Muscle layer of duodenum (tissue), 2 donors: Measurements from ENCODE around the gene TTLL7.

Experiments used
- H3K27ac ChIP-seq: one replicate; pipeline ENCODE4 v1.7.0; 2013; ENCODE audit warnings: mild to moderate bottlenecking, low read length
- H3K27me3 ChIP-seq: one replicate; pipeline ENCODE4 v1.7.0; 2013; ENCODE audit warnings: low read depth, mild to moderate bottlenecking, control low read depth, low read length
- H3K36me3 ChIP-seq, 2 donors: one replicate each; pipeline ENCODE4 v1.7.0; 2013; ENCODE audit warnings: low read length in 2 of 2, control low read depth in 1 of 2, mild to moderate bottlenecking in 1 of 2; ENCODE audit not compliant: insufficient read depth in 2 of 2, control insufficient read depth in 1 of 2
- H3K4me1 ChIP-seq, 2 donors: one replicate each; pipeline ENCODE4 v1.7.0; 2013; ENCODE audit warnings: low read length in 2 of 2, mild to moderate bottlenecking in 2 of 2, control low read depth in 1 of 2, moderate library complexity in 1 of 2; ENCODE audit not compliant: insufficient read depth in 2 of 2, control insufficient read depth in 1 of 2
- H3K4me3 ChIP-seq, 2 donors: one replicate each; pipeline ENCODE4 v1.7.0; 2013; ENCODE audit warnings: low read length in 2 of 2, low read depth in 1 of 2, mild to moderate bottlenecking in 1 of 2
- H3K9me3 ChIP-seq, 2 donors: one replicate each; pipeline ENCODE4 v1.7.0; 2013; ENCODE audit warnings: low read length in 2 of 2, control low read depth in 1 of 2, mild to moderate bottlenecking in 1 of 2; ENCODE audit not compliant: control insufficient read depth in 1 of 2
- donor health status: healthy.

TTLL7 gene

GRCh38 chr1:83860490-83861221, 138.3 kb downstream of the TTLL7 start:
- Histone ChIP-seq H3K4me3 (peak overlapping the region; percentile 31 to 73), H3K27me3 (no peaks in the 10 kb centered on the region), H3K4me1 (no peaks in the 10 kb centered on the region), H3K27ac (no peak overlapping the region), H3K36me3 (no peaks in the 10 kb centered on the region), H3K9me3 (no peaks in the 10 kb centered on the region)

- Histone ChIP-seq H3K4me3 (no peak overlapping the region), H3K36me3 (no peaks in the 10 kb centered on the region), H3K9me3 (no peaks in the 10 kb centered on the region), H3K4me1 (no peaks in the 10 kb centered on the region), H3K27ac (no peak overlapping the region), H3K27me3 (no peaks in the 10 kb centered on the region)
Observed at GRCh38 chr1:83857716-83858115, 141.2 kb downstream of the TTLL7 start.

GRCh38 chr1:83857103-83857502, 141.8 kb downstream of the TTLL7 start:
- Histone ChIP-seq H3K4me1 (no peaks in the 10 kb centered on the region), H3K36me3 (no peaks in the 10 kb centered on the region), H3K4me3 (no peak overlapping the region), H3K27me3 (no peaks in the 10 kb centered on the region), H3K9me3 (no peaks in the 10 kb centered on the region), H3K27ac (no peak overlapping the region)

- Histone ChIP-seq H3K27me3 (no peaks in the 10 kb centered on the region), H3K9me3 (no peaks in the 10 kb centered on the region), H3K27ac (no peak overlapping the region), H3K36me3 (no peaks in the 10 kb centered on the region), H3K4me1 (no peaks in the 10 kb centered on the region), H3K4me3 (no peak overlapping the region)
Observed at GRCh38 chr1:83856381-83856780, 142.6 kb downstream of the TTLL7 start.

GRCh38 chr1:83854456-83854855, 144.5 kb downstream of the TTLL7 start:
- no peaks in the 10 kb centered on the region for H3K36me3 ChIP-seq
- no peaks in the 10 kb centered on the region for H3K27me3 ChIP-seq
- no peak overlapping the region for H3K4me3 ChIP-seq
- no peak overlapping the region for H3K27ac ChIP-seq
- no peaks in the 10 kb centered on the region for H3K9me3 ChIP-seq
- no peaks in the 10 kb centered on the region for H3K4me1 ChIP-seq

- H3K4me3 ChIP-seq: no peak overlapping the region
- H3K27ac ChIP-seq: no peak overlapping the region
- no peaks in the 10 kb centered on the region for H3K9me3 ChIP-seq
- H3K4me1 ChIP-seq: no peaks in the 10 kb centered on the region
- H3K36me3 ChIP-seq: no peaks in the 10 kb centered on the region
- no peaks in the 10 kb centered on the region for H3K27me3 ChIP-seq
Observed at GRCh38 chr1:83850834-83851233, 148.1 kb downstream of the TTLL7 start.

GRCh38 chr1:83849191-83850061, 149.5 kb downstream of the TTLL7 start:
- no peak overlapping the region for H3K4me3 ChIP-seq
- H3K4me1 ChIP-seq: no peaks in the 10 kb centered on the region
- no peaks in the 10 kb centered on the region for H3K9me3 ChIP-seq
- H3K36me3 ChIP-seq: no peaks in the 10 kb centered on the region
- H3K27ac ChIP-seq: no peak overlapping the region
- no peaks in the 10 kb centered on the region for H3K27me3 ChIP-seq

- Histone ChIP-seq H3K9me3 (no peaks in the 10 kb centered on the region), H3K27me3 (no peaks in the 10 kb centered on the region)
Observed at GRCh38 chr1:83846138-83846537, 152.8 kb downstream of the TTLL7 start.

GRCh38 chr1:83845437-83846071, 153.4 kb downstream of the TTLL7 start:
- no peak overlapping the region for H3K27ac ChIP-seq
- no peaks in the 10 kb centered on the region for H3K27me3 ChIP-seq
- no peak overlapping the region for H3K4me3 ChIP-seq
- H3K4me1 ChIP-seq: no peaks in the 10 kb centered on the region
- H3K36me3 ChIP-seq: no peaks in the 10 kb centered on the region
- H3K9me3 ChIP-seq: no peaks in the 10 kb centered on the region

More at GRCh38 chr1:83846138-83846537, 152.8 kb downstream of the TTLL7 start:
- H3K4me3 ChIP-seq: no peak overlapping the region
- no peak overlapping the region for H3K27ac ChIP-seq
- no peaks in the 10 kb centered on the region for H3K36me3 ChIP-seq
- no peaks in the 10 kb centered on the region for H3K4me1 ChIP-seq

- Histone ChIP-seq H3K4me1 (no peaks in the 10 kb centered on the region), H3K4me3 (no peak overlapping the region), H3K36me3 (no peaks in the 10 kb centered on the region), H3K27ac (no peak overlapping the region), H3K9me3 (no peaks in the 10 kb centered on the region), H3K27me3 (no peaks in the 10 kb centered on the region)
Observed at GRCh38 chr1:83844546-83844945, 154.4 kb downstream of the TTLL7 start.

GRCh38 chr1:83839566-83840173, 159.3 kb downstream of the TTLL7 start:
- no peak overlapping the region for H3K27ac ChIP-seq
- H3K36me3 ChIP-seq: no peaks in the 10 kb centered on the region
- no peaks in the 10 kb centered on the region for H3K4me1 ChIP-seq
- no peaks in the 10 kb centered on the region for H3K9me3 ChIP-seq
- H3K27me3 ChIP-seq: no peaks in the 10 kb centered on the region
- H3K4me3 ChIP-seq: no peak overlapping the region
